PC-3 (cell line): ENCODE data around the gene KSR2. TPM values are rescaled to one million over a fixed set of nuclear protein-coding genes. Genes with fewer than 3 reads are reported as not detected.

Experiments
- ATAC-seq: fragments of 200-7000 bp; cut with Tn5 transposase; 2 replicates; pipeline ENCODE4 v1.9.1; 2020; ENCODE audit warnings: mild to moderate bottlenecking, moderate library complexity
- BruUV-seq: library from RNA; stranded (reverse); fragments of 400-500 nt; replicated peaks from 2 replicates; lab custom pipeline; 2021; lab: Mats Ljungman, UMichigan
- CTCF ChIA-PET: fragments of 300-600 bp; sonication (Branson Sonifier 250); formaldehyde crosslinking; loops from one replicate; lab custom pipeline; 2022; ENCODE audit warnings: antibody characterized with exemption; lab: Charles Lee
- POLR2A ChIA-PET: fragments of 300-600 bp; sonication (Branson Sonifier 250); formaldehyde crosslinking; loops from one replicate; lab custom pipeline; 2022; ENCODE audit warnings: antibody characterized with exemption; ENCODE audit not compliant: unreplicated experiment; lab: Charles Lee
- DNase-seq: peaks from one replicate; pipeline ENCODE4 v3.0.0-alpha.2; 2015
- H2AFZ ChIP-seq: fragments of 300-600 bp; sonication (generic); 2 replicates; pipeline ENCODE4 v1.6.0; 2016; ENCODE audit warnings: antibody characterized with exemption, low read length
- H3F3A ChIP-seq: fragments of 300-600 bp; sonication (generic); one replicate; pipeline ENCODE4 v1.6.0; 2017; ENCODE audit warnings: antibody characterized with exemption, low read length, control low read depth, mild to moderate bottlenecking; ENCODE audit not compliant: unreplicated experiment
- H3K27ac ChIP-seq: fragments of 300-600 bp; sonication (generic); 2 replicates; pipeline ENCODE4 v1.5.1; 2016; ENCODE audit warnings: mild to moderate bottlenecking, low read length
- H3K27me3 ChIP-seq: fragments of 300-600 bp; sonication (generic); 2 replicates; pipeline ENCODE4 v1.6.1; 2016; ENCODE audit warnings: low read length, mixed read lengths
- H3K36me3 ChIP-seq: fragments of 300-600 bp; sonication (generic); 2 replicates; pipeline ENCODE4 v1.6.1; 2016; ENCODE audit warnings: low read depth, mixed run types, low read length, mixed read lengths
- H3K4me1 ChIP-seq: fragments of 300-600 bp; sonication (generic); 2 replicates; pipeline ENCODE4 v1.5.1; 2016; ENCODE audit warnings: low read length; ENCODE audit not compliant: insufficient read depth
- H3K4me2 ChIP-seq: fragments of 300-600 bp; sonication (generic); 2 replicates; pipeline ENCODE4 v1.6.0; 2016; ENCODE audit warnings: low read length
- H3K4me3 ChIP-seq: fragments of 300-600 bp; sonication (generic); 2 replicates; pipeline ENCODE4 v1.5.1; 2016; ENCODE audit warnings: mild to moderate bottlenecking, low read length, mixed read lengths
- H3K79me2 ChIP-seq: fragments of 300-600 bp; sonication (generic); 2 replicates; pipeline ENCODE4 v1.6.1; 2017; ENCODE audit warnings: low read length, mixed read lengths
- H3K9ac ChIP-seq: fragments of 300-600 bp; sonication (generic); 2 replicates; pipeline ENCODE4 v1.6.0; 2016; ENCODE audit warnings: mild to moderate bottlenecking, low read length
- H3K9me2 ChIP-seq: fragments of 300-600 bp; sonication (generic); replicated peaks from 2 replicates; pipeline ENCODE4 v1.6.1; 2016; ENCODE audit warnings: mixed run types, low read length, mixed read lengths
- H3K9me3 ChIP-seq: fragments of 300-600 bp; sonication (generic); 2 replicates; pipeline ENCODE4 v1.6.1; 2016; ENCODE audit warnings: low read length, mixed read lengths
- H4K20me1 ChIP-seq: fragments of 300-600 bp; sonication (generic); 2 replicates; pipeline ENCODE4 v1.6.1; 2016; ENCODE audit warnings: low read length, mixed read lengths
- EZH2 ChIP-seq: fragments of 300-600 bp; sonication (generic); IDR thresholded peaks from one replicate; pipeline ENCODE4 v1.6.1; 2017; ENCODE audit warnings: antibody characterized with exemption, mild to moderate bottlenecking, low read length; ENCODE audit not compliant: unreplicated experiment
- EZH2phosphoT487 ChIP-seq: fragments of 300-600 bp; sonication (generic); IDR thresholded peaks from 2 replicates; pipeline ENCODE4 v1.6.1; 2018; ENCODE audit warnings: mild to moderate bottlenecking, antibody characterized with exemption, low read length, borderline replicate concordance
- intact Hi-C: fragments of 100-400 bp; cut with micrococcal nuclease; formaldehyde crosslinking; loops from 2 replicates; pipeline ENCODE4 v1.9.0; 2023
- total RNA-seq: library from RNA; depleted of rRNA; stranded (reverse); fragments of >200 nt; gene quantifications from 2 replicates; pipeline ENCODE4 v1.2.3, GENCODE V29; 2014
- TF ChIP-seq, protein P1 (sequence below): fragments of 300-600 bp; sonication (generic); conservative IDR thresholded peaks from 2 replicates; pipeline ENCODE4 v1.5.1; 2017; ENCODE audit warnings: antibody characterized with exemption, low read depth, mild to moderate bottlenecking, low read length

KSR2 gene
- total RNA-seq, 1 experiment from 2014 or later: 0.80 TPM

DNA sequence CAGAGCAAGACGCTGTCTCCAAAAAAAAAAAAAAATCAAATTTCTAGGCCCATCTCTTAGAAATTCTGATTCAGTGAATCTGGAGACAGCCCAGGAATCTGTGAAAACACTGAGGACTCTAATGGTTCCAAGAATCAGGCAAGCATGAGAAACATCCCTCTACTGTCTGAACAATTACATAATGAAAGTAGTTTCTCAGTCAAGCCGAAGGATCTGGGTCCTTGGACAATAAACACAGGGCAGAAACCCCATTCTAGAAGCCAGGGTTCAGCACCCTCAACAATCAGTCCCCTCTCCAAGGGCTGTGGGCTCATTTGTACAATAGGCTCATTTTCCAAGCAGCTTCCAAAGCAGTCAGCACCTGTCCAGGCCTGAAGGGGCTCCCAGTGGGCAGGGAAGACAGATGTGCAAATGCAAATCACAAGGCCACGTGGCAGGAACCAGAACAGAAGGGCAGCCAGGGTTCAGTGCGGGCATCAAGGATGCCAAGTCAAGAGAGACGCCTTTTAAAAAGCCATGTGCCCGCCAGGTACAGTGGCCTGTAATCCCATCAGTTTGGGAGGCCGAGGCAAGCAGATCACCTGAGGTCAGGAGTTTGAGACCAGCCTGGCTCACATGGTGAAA lies 96.1 kb downstream of the KSR2 start:
- Histone ChIP-seq H4K20me1 (no peaks in the 10 kb centered on the region), H3K9ac (no peak overlapping the region), H2AFZ (no peak overlapping the region), H3K79me2 (no peaks in the 10 kb centered on the region), H3F3A (no peaks in the 10 kb centered on the region), H3K27me3 (no peaks in the 10 kb centered on the region), H3K9me3 (no peaks in the 10 kb centered on the region), H3K9me2 (no peaks in the 10 kb centered on the region), H3K4me2 (no peak overlapping the region), H3K27ac (no peak overlapping the region), H3K4me3 (no peak overlapping the region), H3K36me3 (no peaks in the 10 kb centered on the region), H3K4me1 (no peaks in the 10 kb centered on the region)
- DNase-seq (no peak), ATAC-seq (no peak)
- TF ChIP-seq EZH2phosphoT487 (no peak), EZH2 (no peak)
- TF ChIP-seq, protein P1, sequence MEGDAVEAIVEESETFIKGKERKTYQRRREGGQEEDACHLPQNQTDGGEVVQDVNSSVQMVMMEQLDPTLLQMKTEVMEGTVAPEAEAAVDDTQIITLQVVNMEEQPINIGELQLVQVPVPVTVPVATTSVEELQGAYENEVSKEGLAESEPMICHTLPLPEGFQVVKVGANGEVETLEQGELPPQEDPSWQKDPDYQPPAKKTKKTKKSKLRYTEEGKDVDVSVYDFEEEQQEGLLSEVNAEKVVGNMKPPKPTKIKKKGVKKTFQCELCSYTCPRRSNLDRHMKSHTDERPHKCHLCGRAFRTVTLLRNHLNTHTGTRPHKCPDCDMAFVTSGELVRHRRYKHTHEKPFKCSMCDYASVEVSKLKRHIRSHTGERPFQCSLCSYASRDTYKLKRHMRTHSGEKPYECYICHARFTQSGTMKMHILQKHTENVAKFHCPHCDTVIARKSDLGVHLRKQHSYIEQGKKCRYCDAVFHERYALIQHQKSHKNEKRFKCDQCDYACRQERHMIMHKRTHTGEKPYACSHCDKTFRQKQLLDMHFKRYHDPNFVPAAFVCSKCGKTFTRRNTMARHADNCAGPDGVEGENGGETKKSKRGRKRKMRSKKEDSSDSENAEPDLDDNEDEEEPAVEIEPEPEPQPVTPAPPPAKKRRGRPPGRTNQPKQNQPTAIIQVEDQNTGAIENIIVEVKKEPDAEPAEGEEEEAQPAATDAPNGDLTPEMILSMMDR: no peak
- intact Hi-C loops: loop anchor here (10.0 kb wide), 1 partner anchor 502 kb away; the partner anchor contains the start of genes SUDS3 and TAOK3
- ChIA-PET POLR2A (no interaction called here), CTCF (interaction anchor here (0.6 to 0.9 kb wide), 2 partner anchors 128 to 162 kb away, joined by 4 to 7 read pairs; no protein-coding TSS in a partner anchor)
- BruUV-seq: no TSS peak

DNA sequence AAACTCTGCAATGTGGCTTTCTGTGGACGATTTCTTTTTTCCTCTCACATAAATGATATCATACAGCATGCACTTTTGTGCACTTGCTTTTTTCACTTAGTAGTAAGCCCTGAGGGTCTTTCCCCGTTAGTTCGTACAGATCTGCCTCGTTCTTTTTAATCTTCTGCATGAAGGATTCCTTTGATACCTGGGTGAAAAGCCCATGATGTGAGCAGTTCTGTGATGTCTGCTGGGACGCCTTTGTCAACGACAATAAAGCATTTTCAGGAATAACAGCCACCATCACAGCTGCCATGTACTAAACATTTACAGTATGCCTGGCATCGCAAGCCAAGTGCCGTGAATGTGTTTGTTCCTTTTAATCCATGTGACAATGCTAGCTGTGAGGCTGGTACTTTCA lies 99.2 kb downstream of the KSR2 start:
- Histone ChIP-seq H3K9me3 (no peaks in the 10 kb centered on the region), H3F3A (no peaks in the 10 kb centered on the region), H3K4me2 (no peak overlapping the region), H3K79me2 (no peaks in the 10 kb centered on the region), H3K27ac (no peak overlapping the region), H2AFZ (no peak overlapping the region), H3K36me3 (no peaks in the 10 kb centered on the region), H4K20me1 (no peaks in the 10 kb centered on the region; the same call in 1 of the 2 replicates), H3K27me3 (no peaks in the 10 kb centered on the region), H3K9ac (no peak overlapping the region), H3K4me1 (peaks cover 1% of the 10 kb centered on the region; the same call in 1 of the 2 replicates), H3K4me3 (no peak overlapping the region), H3K9me2 (no peaks in the 10 kb centered on the region)
- no peak for DNase-seq
- ChIA-PET POLR2A (no interaction called here), CTCF (no interaction called here)
- no TSS peak for BruUV-seq
- intact Hi-C loops: no loop called here
- TF ChIP-seq EZH2phosphoT487: no peak
- no peak for TF ChIP-seq EZH2
- TF ChIP-seq, protein P1: no peak
- no peak for ATAC-seq

DNA sequence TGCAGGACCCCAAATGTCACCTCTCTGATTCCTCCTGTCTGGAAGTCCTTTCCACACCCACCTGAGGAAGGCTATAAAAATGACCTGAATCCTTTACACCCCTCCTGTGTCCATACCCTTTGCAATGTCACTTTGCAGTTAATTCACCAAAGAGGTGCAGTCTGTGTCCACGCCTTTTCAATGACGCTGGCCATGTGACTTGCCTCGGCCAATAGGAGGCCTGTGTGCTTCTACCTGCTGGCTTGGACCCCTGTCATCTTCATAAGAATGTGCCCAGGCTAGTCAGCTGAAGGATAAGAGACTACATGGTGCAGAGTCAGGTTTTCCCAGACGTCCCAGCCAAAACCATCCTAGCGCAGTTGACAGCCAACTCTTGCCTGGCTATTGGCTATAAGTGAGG lies 101.4 kb downstream of the KSR2 start:
- intact Hi-C loops: no loop called here
- no peaks in the 10 kb centered on the region; the same call in 1 of the 2 replicates for H4K20me1 ChIP-seq
- no TSS peak for BruUV-seq
- H3K9me2 ChIP-seq: no peaks in the 10 kb centered on the region
- no peak overlapping the region for H3K4me3 ChIP-seq
- TF ChIP-seq, protein P1: no peak
- no peak for TF ChIP-seq EZH2phosphoT487
- no peak for TF ChIP-seq EZH2
- no peaks in the 10 kb centered on the region for H3K79me2 ChIP-seq
- ChIA-PET CTCF (no interaction called here), POLR2A (no interaction called here)
- peaks cover 21% of the 10 kb centered on the region for H3K4me1 ChIP-seq
- H3F3A ChIP-seq: peaks cover 6% of the 10 kb centered on the region
- H3K9ac ChIP-seq: no peak overlapping the region
- H3K4me2 ChIP-seq: no peak overlapping the region
- H3K27ac ChIP-seq: no peak overlapping the region
- no peak overlapping the region for H2AFZ ChIP-seq
- ATAC-seq: no peak
- no peaks in the 10 kb centered on the region for H3K36me3 ChIP-seq
- no peaks in the 10 kb centered on the region for H3K9me3 ChIP-seq
- DNase-seq: no peak
- no peaks in the 10 kb centered on the region for H3K27me3 ChIP-seq
